ENCODE measurements around the gene CHRNG.

DNA sequence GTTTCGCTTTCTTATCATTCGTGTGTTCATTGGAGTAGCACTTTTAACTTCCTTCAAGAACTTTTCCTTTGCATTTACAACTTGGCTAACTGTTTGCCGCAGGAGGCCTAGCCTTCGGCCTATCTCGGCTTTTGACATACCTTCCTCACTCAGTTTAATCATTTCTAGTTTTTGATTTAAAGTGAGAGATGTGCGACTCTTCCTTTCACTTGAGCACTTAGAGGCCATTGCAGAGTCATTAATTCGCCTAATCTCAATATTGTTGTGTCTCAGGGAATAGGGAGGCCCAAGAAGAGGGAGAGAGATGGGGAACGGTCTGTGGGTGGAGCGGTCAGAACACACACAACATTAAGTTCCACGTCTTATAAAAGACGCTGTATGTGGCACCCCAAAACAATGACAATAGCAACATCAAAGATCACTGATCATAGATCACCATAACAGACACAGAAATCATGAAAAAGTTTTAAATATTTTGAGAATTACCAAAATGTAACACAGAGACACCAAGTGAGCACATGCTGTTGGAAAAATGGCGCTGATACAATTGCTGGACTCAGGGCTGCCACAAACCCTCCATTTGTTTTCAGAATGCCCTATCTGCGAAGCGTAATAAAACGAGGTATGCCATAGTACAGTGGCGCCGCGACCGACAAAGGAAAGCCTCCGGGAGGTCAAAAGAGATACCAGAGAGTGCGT, 10.3 kb downstream of the CHRNG start:
- TF ChIP-seq, protein P1, sequence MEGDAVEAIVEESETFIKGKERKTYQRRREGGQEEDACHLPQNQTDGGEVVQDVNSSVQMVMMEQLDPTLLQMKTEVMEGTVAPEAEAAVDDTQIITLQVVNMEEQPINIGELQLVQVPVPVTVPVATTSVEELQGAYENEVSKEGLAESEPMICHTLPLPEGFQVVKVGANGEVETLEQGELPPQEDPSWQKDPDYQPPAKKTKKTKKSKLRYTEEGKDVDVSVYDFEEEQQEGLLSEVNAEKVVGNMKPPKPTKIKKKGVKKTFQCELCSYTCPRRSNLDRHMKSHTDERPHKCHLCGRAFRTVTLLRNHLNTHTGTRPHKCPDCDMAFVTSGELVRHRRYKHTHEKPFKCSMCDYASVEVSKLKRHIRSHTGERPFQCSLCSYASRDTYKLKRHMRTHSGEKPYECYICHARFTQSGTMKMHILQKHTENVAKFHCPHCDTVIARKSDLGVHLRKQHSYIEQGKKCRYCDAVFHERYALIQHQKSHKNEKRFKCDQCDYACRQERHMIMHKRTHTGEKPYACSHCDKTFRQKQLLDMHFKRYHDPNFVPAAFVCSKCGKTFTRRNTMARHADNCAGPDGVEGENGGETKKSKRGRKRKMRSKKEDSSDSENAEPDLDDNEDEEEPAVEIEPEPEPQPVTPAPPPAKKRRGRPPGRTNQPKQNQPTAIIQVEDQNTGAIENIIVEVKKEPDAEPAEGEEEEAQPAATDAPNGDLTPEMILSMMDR (IDR thresholded peaks at IDR 0.05), result no peak
- TF ChIP-seq POLR2A (IDR thresholded peaks at IDR 0.05) (no peak), POLR2AphosphoS5 (IDR thresholded peaks at IDR 0.05) (no peak), EP300 (IDR thresholded peaks at IDR 0.05) (no peak)
